Vagina (tissue), 2 donors: ENCODE measurements around the gene FRMPD1.

Experiments used
- CTCF ChIP-seq, 3 experiments: fragments of 450-650 bp in 2 of 3; fragments of 200-600 bp in 1 of 3; sonication (generic) in 1 of 3; IDR thresholded peaks; one replicate each; pipeline ENCODE4 v1.5.1; 2017 to 2019; ENCODE audit warnings: antibody characterized with exemption in 3 of 3, mild to moderate bottlenecking in 2 of 3, moderate library complexity in 2 of 3
- POLR2AphosphoS5 ChIP-seq, 2 donors: sonication (generic); formaldehyde crosslinking; IDR thresholded peaks; one replicate each; pipeline ENCODE4 v1.9.0; 2017; ENCODE audit warnings: antibody characterized with exemption in 2 of 2, mild to moderate bottlenecking in 2 of 2, low read depth in 1 of 2; ENCODE audit not compliant: insufficient read depth in 1 of 2

DNA sequence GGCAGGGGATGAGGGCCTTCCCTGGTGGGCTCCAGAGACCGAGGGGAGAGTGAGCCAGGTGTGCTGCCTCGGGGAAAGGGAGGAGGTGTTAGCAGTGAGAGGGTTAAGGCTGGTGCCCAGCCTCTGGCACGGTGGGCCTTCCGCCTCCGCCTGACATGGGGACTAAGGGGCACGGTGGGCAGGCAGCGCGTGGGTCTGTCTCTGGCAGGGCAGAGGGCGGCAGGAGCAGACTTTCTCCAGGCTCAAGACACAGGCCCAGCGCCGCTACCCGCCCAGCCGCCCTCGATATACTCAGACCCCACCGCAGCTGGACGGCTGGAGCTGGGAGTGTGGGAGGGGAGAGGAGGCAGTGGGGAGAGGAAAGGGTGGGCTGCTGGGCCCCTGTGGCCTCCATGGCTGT is 14.9 kb upstream of the FRMPD1 start:
- TF ChIP-seq CTCF (IDR thresholded peaks at IDR 0.05) (no peak), POLR2AphosphoS5 (IDR thresholded peaks at IDR 0.05; ENCODE audit: insufficient read depth in 1 of 2, low read depth in 1 of 2) (no peak)
